Measurements from ENCODE around the gene RBM4.

GRCh38 chr11:66595245-66595904, 43.1 kb upstream of the RBM4 start:
- TF ChIP-seq ATF3 (IDR thresholded peaks at IDR 0.05) (no peak), CTCF (IDR thresholded peaks at IDR 0.05; ENCODE audit: low read depth, low read length, missing input control) (no peak), JUND (IDR thresholded peaks at IDR 0.05) (no peak)

Measured in liver (tissue), 3 donors.